Fibroblast of the aortic adventitia (primary cell): ENCODE measurements around the gene PRB3. TPM values are rescaled to one million over a fixed set of nuclear protein-coding genes. Genes with fewer than 3 reads are reported as not detected.

Source experiments
- DNase-seq: peaks from one replicate; pipeline ENCODE4 v3.0.0-alpha.2; 2010; ENCODE audit warnings: low read depth
- H3K4me3 ChIP-seq: 2 replicates; pipeline ENCODE4 v1.5.1; 2011; ENCODE audit warnings: low read depth, mild to moderate bottlenecking, control low read depth, low read length, moderate library complexity
- total RNA-seq: library from RNA; depleted of rRNA; stranded (reverse); fragments of >200 nt; gene quantifications from 2 replicates; pipeline ENCODE4 v1.2.3, GENCODE V29; 2012; ENCODE audit warnings: low replicate concordance
- TF ChIP-seq, protein P1 (sequence below): IDR thresholded peaks from 2 replicates; pipeline ENCODE4 v1.5.1; 2011; ENCODE audit warnings: mild to moderate bottlenecking, low read length, control low read depth, inconsistent platforms; ENCODE audit not compliant: insufficient read depth

PRB3 gene
- not detected in 2 replicates for total RNA-seq

GRCh38 chr12:11269607-11270006, at the start of gene PRB3:
TSS of gene PRB3 (minus strand) at chr12:11269707. CDS start at chr12:11269669, 38 bp downstream.
- no peak within 1 kb of the TSS for H3K4me3 ChIP-seq
- TF ChIP-seq, protein P1, sequence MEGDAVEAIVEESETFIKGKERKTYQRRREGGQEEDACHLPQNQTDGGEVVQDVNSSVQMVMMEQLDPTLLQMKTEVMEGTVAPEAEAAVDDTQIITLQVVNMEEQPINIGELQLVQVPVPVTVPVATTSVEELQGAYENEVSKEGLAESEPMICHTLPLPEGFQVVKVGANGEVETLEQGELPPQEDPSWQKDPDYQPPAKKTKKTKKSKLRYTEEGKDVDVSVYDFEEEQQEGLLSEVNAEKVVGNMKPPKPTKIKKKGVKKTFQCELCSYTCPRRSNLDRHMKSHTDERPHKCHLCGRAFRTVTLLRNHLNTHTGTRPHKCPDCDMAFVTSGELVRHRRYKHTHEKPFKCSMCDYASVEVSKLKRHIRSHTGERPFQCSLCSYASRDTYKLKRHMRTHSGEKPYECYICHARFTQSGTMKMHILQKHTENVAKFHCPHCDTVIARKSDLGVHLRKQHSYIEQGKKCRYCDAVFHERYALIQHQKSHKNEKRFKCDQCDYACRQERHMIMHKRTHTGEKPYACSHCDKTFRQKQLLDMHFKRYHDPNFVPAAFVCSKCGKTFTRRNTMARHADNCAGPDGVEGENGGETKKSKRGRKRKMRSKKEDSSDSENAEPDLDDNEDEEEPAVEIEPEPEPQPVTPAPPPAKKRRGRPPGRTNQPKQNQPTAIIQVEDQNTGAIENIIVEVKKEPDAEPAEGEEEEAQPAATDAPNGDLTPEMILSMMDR = no peak
- DNase-seq = no peak

GRCh38 chr12:11310336-11310735, 40.8 kb upstream of the PRB3 start, which contains the start of gene PRB4:
TSS of gene PRB4 (minus strand) at chr12:11310436. CDS start at chr12:11310398, 38 bp downstream.
- TF ChIP-seq, protein P1 = no peak
- DNase-seq = no peak
- no peak within 1 kb of the TSS for H3K4me3 ChIP-seq

DNA sequence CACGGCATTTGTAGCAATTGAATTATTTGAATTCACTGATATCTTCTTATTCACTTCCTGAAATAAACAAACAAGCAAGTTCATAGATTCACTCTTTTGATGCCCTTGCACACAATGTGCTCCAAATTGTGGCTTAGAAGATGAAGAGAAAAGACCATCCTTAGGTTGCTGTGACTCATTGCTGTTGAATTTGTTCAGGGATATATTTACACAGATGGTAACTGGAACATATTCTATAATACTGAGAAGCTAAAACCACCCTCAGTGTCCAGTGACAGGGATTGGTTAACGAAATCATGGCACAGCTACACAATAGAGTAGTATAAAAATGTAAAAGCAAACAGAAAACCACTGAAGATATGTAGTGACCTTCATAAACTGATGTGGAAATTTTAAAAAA, 37.6 kb upstream of the PRB3 start:
- no peak for DNase-seq
- H3K4me3 ChIP-seq = no peak overlapping the region

DNA sequence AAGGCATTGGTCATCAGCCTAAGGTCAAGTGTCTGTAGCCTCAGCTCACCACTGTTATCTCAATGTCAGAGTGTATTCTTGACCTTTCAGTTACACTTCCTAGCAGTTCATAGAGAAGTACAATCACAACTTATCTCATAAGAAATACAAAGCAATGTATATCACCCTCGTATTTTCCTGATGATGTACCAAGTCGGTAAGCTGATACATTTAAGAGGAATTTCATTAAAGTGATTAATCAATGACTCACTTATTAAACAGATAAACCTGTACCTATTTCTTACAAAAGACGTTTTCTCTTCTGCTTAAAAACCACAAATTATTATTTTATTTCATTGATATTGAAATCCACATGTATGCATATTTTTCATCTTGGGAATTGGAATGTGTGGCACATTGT, 3.9 kb upstream of the PRB3 start:
- no peak overlapping the region for H3K4me3 ChIP-seq
- TF ChIP-seq, protein P1 = no peak
- DNase-seq = no peak

More for the DNA sequence above, 37.6 kb upstream of the PRB3 start:
- TF ChIP-seq, protein P1 = no peak

DNA sequence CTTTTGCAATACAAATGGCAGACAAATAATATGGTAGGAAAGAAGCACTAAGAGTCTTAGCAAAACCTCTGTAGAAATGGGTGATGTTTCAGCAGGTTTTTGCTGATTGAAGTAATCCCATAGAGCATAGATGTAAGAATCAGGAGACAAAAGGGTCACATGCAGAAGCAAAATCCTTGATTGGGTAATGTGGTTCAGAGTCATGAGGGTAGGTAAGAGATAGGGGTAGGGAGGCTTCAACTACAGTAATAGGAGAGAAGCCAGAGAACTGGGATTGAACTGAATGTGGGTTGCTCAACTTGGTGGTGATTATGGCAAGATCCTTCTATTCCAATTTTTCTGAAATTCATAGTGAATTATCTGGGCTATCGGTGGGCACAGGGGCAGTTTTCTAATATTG, 5.0 kb downstream of the PRB3 start:
- no peak overlapping the region for H3K4me3 ChIP-seq
- DNase-seq = no peak
- TF ChIP-seq, protein P1 = no peak

- TF ChIP-seq, protein P1 = no peak
- no peak for DNase-seq
- no peak overlapping the region for H3K4me3 ChIP-seq
These were observed 23.0 kb downstream of the PRB3 start for GRCh38 chr12:11246489-11246888.

DNA sequence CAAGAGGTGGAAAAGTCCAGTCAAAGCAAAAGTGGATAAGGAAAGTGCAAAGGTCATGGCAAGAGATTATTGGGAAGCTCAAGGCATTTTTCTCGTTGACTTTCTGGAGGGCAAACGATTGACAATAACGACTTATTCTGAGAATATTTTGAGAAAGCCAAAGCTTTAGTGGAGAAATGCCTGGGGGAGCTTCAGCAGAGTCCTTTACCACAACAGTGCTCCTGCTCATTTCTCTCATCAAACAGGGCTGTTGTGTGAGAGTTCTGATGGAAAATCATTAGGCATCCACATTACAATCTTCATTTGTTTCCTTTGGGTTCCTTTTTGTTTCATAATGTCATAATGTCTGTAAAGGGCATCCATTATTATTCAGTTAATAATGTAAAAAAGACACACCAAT, 26.9 kb downstream of the PRB3 start:
- no peak for DNase-seq
- TF ChIP-seq, protein P1 = no peak

More for the DNA sequence above, 26.9 kb downstream of the PRB3 start:
- H3K4me3 ChIP-seq = no peak overlapping the region
